Measurements from ENCODE around the gene IRX5. TPM values are rescaled to one million over a fixed set of nuclear protein-coding genes. Genes with fewer than 3 reads are reported as not detected.

The IRX5 gene
- total and polyA plus RNA-seq, 2 donors from 2014 or later, result 3.7 to 22.3 TPM

DNA sequence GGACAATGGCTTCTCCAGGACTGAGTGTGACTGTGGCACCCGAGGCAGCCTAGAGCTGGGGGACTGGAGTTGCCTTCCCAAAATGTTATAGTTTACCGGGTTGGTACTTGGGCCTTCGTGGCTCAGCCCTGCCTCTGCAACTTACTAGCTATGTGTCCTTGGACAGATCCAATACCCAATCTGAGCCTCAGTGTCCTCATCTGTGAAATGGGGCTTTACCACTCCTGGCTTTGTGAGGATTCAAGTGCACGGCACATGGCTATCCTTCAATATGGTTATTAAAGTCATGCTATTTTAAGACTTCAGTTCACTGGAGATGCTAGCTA, 9.6 kb downstream of the IRX5 start:
- no peaks in the 10 kb centered on the region for H3K9me3 ChIP-seq (ENCODE audit: control insufficient read depth in 2 of 3, insufficient read depth in 1 of 3, low read length in 3 of 3)
- FAIRE-seq (no peak), DNase-seq (no peak)
- H3K27me3 ChIP-seq (ENCODE audit: control insufficient read depth, insufficient read depth, low read length), result peaks cover 36% of the 10 kb centered on the region
- H3K36me3 ChIP-seq (ENCODE audit: control insufficient read depth in 2 of 3, insufficient read depth in 3 of 3, low read length in 3 of 3), result no peaks in the 10 kb centered on the region
- H3K4me1 ChIP-seq (ENCODE audit: control insufficient read depth in 2 of 3, insufficient read depth in 2 of 3, low read depth in 1 of 3, low read length in 3 of 3), result peaks cover 0 to 3% (median 0%) of the 10 kb centered on the region in 3 donors
- H3K27ac ChIP-seq (ENCODE audit: low read depth in 2 of 2, low read length in 2 of 2), result no peak overlapping the region
- H3K9ac ChIP-seq (ENCODE audit: low read length in 3 of 3), result no peak overlapping the region
- intact Hi-C loops (cut with DNase I), result no loop called here
- TF ChIP-seq, protein P1, sequence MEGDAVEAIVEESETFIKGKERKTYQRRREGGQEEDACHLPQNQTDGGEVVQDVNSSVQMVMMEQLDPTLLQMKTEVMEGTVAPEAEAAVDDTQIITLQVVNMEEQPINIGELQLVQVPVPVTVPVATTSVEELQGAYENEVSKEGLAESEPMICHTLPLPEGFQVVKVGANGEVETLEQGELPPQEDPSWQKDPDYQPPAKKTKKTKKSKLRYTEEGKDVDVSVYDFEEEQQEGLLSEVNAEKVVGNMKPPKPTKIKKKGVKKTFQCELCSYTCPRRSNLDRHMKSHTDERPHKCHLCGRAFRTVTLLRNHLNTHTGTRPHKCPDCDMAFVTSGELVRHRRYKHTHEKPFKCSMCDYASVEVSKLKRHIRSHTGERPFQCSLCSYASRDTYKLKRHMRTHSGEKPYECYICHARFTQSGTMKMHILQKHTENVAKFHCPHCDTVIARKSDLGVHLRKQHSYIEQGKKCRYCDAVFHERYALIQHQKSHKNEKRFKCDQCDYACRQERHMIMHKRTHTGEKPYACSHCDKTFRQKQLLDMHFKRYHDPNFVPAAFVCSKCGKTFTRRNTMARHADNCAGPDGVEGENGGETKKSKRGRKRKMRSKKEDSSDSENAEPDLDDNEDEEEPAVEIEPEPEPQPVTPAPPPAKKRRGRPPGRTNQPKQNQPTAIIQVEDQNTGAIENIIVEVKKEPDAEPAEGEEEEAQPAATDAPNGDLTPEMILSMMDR (IDR thresholded peaks at IDR 0.05; ENCODE audit: borderline replicate concordance, extremely low read depth, insufficient read depth), result no peak
- no peak overlapping the region for H3K4me3 ChIP-seq (ENCODE audit: low read length in 3 of 3)

DNA sequence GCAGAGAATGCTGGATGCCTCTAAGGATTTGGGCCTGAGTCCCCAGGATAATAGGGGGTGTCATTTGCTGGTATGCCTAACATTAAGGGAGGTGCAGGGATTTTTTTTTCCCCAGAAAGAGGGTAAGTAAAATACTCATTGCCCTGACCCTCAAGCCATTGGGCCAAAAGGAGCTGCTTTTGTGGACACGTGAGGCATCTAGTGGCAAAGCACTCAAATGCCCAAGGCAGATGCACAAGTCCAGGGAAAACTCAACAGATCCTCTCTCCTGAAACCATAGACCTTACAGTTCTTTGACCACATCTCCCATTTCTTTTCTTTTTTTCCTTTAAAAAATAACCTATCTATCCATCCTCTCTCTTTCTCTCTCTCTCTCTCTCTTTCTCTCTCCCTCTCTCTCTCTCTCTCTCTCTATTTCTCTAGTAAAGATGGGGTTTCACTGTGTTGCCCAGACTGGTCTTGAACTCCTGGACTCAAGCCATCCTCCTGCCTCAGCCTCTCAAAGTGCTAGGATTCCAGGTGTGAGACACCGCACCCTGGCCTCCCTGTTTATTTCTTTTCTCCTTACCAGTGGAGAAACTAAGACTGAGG, 11.8 kb downstream of the IRX5 start:
- TF ChIP-seq, protein P1 (IDR thresholded peaks at IDR 0.05; ENCODE audit: borderline replicate concordance, extremely low read depth, insufficient read depth), result no peak

DNA sequence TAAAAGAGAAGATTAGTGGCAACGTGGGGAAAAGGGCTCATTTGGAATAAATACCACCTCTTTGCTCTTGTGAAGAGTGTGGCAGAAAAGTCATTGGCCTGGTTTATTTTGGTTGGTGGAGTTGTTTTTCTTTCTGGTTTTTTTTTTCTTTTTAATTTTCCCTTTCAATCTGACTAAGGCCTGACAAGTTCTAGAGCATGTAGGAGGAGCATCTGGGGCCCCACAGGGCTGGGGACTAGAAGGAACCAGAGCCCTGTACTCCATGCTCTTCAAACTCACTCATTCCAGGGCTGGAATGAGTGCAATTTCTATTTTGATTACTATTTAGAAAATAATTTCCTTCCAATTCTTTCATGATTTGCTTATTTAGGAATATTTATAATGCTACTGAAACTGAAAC, 13.3 kb downstream of the IRX5 start:
- Histone ChIP-seq H3K27me3 (ENCODE audit: control insufficient read depth, insufficient read depth, low read length) (peaks cover 20% of the 10 kb centered on the region), H3K27ac (ENCODE audit: low read depth in 2 of 2, low read length in 2 of 2) (no peak overlapping the region), H3K36me3 (ENCODE audit: control insufficient read depth in 2 of 3, insufficient read depth in 3 of 3, low read length in 3 of 3) (no peaks in the 10 kb centered on the region), H3K4me3 (ENCODE audit: low read length in 3 of 3) (no peak overlapping the region), H3K9ac (ENCODE audit: low read length in 3 of 3) (no peak overlapping the region), H3K9me3 (ENCODE audit: control insufficient read depth in 2 of 3, insufficient read depth in 1 of 3, low read length in 3 of 3) (no peaks in the 10 kb centered on the region), H3K4me1 (ENCODE audit: control insufficient read depth in 2 of 3, insufficient read depth in 2 of 3, low read depth in 1 of 3, low read length in 3 of 3) (no peaks in the 10 kb centered on the region)
- no peak for FAIRE-seq
- intact Hi-C loops (cut with DNase I), result no loop called here
- no peak for DNase-seq
- TF ChIP-seq, protein P1 (IDR thresholded peaks at IDR 0.05; ENCODE audit: borderline replicate concordance, extremely low read depth, insufficient read depth), result no peak

More for the DNA sequence above, 11.8 kb downstream of the IRX5 start:
- Histone ChIP-seq H3K4me1 (ENCODE audit: control insufficient read depth in 2 of 3, insufficient read depth in 2 of 3, low read depth in 1 of 3, low read length in 3 of 3) (no peaks in the 10 kb centered on the region), H3K4me3 (ENCODE audit: low read length in 3 of 3) (no peak overlapping the region), H3K9ac (ENCODE audit: low read length in 3 of 3) (no peak overlapping the region), H3K27me3 (ENCODE audit: control insufficient read depth, insufficient read depth, low read length) (peaks cover 23% of the 10 kb centered on the region), H3K27ac (ENCODE audit: low read depth in 2 of 2, low read length in 2 of 2) (no peak overlapping the region), H3K36me3 (ENCODE audit: control insufficient read depth in 2 of 3, insufficient read depth in 3 of 3, low read length in 3 of 3) (no peaks in the 10 kb centered on the region), H3K9me3 (ENCODE audit: control insufficient read depth in 2 of 3, insufficient read depth in 1 of 3, low read length in 3 of 3) (no peaks in the 10 kb centered on the region)
- FAIRE-seq, result no peak
- intact Hi-C loops (cut with DNase I), result no loop called here
- DNase-seq, result no peak

DNA sequence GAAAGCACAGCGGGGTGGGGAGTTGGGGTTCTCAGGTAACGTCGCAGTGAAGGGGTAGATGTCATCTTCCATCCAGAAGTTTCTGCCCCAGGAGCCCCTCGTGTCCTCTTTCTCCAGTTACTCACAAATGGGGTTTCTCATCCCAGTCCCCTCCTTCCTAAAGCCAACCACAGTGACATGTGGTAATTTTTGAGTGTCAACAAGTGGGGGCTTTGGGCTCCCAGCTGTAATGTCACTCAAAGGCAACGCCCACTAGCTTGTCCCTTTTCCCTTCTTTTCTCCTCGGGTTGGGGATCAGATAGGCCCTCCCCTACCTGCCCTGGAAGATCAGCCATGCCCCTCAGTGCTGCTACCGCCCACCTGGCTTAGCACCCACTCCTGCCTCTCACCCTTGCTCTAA, 14.4 kb downstream of the IRX5 start:
- no peak overlapping the region for H3K27ac ChIP-seq (ENCODE audit: low read depth in 2 of 2, low read length in 2 of 2)

More for the DNA sequence above, 14.4 kb downstream of the IRX5 start:
- no peak for DNase-seq
- FAIRE-seq, result no peak
- Histone ChIP-seq H3K27me3 (ENCODE audit: control insufficient read depth, insufficient read depth, low read length) (peaks cover 10% of the 10 kb centered on the region), H3K4me1 (ENCODE audit: control insufficient read depth in 2 of 3, insufficient read depth in 2 of 3, low read depth in 1 of 3, low read length in 3 of 3) (no peaks in the 10 kb centered on the region), H3K4me3 (ENCODE audit: low read length in 3 of 3) (no peak overlapping the region), H3K9me3 (ENCODE audit: control insufficient read depth in 2 of 3, insufficient read depth in 1 of 3, low read length in 3 of 3) (no peaks in the 10 kb centered on the region), H3K36me3 (ENCODE audit: control insufficient read depth in 2 of 3, insufficient read depth in 3 of 3, low read length in 3 of 3) (no peaks in the 10 kb centered on the region), H3K9ac (ENCODE audit: low read length in 3 of 3) (no peak overlapping the region)
- TF ChIP-seq, protein P1 (IDR thresholded peaks at IDR 0.05; ENCODE audit: borderline replicate concordance, extremely low read depth, insufficient read depth), result no peak
- intact Hi-C loops (cut with DNase I), result no loop called here
